22Rv1 (cell line): Measurements from ENCODE around the gene CGAS.

Experiments used
- H3K27ac ChIP-seq: fragments of 450-650 bp; 2 replicates; pipeline ENCODE4 v1.5.1; 2017
- ZFX ChIP-seq: fragments of 450-650 bp; IDR thresholded peaks from 2 replicates; pipeline ENCODE4 v1.6.1; 2017; ENCODE audit warnings: antibody characterized with exemption, borderline replicate concordance
- TF ChIP-seq, protein P1 (sequence below): fragments of 450-650 bp; IDR thresholded peaks from 2 replicates; pipeline ENCODE4 v1.5.1; 2017; ENCODE audit warnings: mild to moderate bottlenecking

The CGAS gene

DNA sequence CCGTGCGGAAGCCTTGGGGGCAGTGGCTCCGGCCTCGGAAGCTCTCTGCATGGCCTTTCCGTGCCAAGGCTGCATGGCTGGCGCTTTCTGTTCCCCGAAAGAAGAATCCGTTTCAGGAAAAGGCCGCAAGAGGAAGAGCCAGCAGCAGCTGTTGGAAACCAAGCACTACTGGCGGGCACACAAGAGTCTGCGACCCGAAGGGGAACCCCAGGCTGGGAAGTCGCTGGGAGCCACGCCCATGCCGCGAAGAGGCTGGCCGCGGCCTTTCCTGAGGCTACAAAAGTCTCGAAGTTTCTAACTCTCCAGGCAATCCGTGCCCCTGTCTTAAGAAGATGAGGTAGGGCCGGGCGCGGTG is at the start of gene CGAS:
Gene CGAS (minus strand): TSS at position 191 of the 355 bp plus-strand sequence. CDS start 116 bp downstream, at position 75.
- no peak within 1 kb of the TSS for H3K27ac ChIP-seq
- TF ChIP-seq, protein P1, sequence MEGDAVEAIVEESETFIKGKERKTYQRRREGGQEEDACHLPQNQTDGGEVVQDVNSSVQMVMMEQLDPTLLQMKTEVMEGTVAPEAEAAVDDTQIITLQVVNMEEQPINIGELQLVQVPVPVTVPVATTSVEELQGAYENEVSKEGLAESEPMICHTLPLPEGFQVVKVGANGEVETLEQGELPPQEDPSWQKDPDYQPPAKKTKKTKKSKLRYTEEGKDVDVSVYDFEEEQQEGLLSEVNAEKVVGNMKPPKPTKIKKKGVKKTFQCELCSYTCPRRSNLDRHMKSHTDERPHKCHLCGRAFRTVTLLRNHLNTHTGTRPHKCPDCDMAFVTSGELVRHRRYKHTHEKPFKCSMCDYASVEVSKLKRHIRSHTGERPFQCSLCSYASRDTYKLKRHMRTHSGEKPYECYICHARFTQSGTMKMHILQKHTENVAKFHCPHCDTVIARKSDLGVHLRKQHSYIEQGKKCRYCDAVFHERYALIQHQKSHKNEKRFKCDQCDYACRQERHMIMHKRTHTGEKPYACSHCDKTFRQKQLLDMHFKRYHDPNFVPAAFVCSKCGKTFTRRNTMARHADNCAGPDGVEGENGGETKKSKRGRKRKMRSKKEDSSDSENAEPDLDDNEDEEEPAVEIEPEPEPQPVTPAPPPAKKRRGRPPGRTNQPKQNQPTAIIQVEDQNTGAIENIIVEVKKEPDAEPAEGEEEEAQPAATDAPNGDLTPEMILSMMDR, result no peak
- no peak for TF ChIP-seq ZFX

- TF ChIP-seq, protein P1, result no peak
- TF ChIP-seq ZFX, result no peak
These were observed 45.8 kb upstream of the CGAS start for GRCh38 chr6:73497915-73498314.

GRCh38 chr6:73491377-73491776 is 39.3 kb upstream of the CGAS start:
- TF ChIP-seq, protein P1, result no peak
- no peak for TF ChIP-seq ZFX
- H3K27ac ChIP-seq, result no peak overlapping the region

More at GRCh38 chr6:73497915-73498314, 45.8 kb upstream of the CGAS start:
- H3K27ac ChIP-seq, result no peak overlapping the region

DNA sequence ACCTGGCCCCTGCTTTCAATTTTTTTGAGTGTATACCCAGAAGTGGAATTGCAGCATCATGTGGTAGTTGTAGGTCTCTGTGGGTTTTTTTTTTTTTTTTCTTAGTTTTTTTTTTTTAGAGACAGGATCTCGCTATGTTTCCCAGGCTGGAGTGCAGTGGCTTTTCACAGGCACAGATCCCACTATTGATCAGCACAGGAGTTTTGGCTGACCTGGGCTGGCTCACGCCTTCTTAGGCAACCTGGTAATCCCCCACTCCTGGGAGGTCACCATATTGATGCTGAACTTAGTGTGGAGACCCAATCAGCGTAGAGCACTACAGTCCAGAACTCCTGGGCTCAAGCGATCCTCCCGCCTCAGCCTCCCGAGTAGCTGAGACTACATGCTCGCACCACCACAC is 35.4 kb upstream of the CGAS start:
- no peak overlapping the region for H3K27ac ChIP-seq
- no peak for TF ChIP-seq ZFX
- TF ChIP-seq, protein P1, result no peak

- no peak for TF ChIP-seq ZFX
- TF ChIP-seq, protein P1, result no peak
- H3K27ac ChIP-seq, result no peak overlapping the region
These were observed 32.3 kb upstream of the CGAS start for GRCh38 chr6:73484438-73484837.

DNA sequence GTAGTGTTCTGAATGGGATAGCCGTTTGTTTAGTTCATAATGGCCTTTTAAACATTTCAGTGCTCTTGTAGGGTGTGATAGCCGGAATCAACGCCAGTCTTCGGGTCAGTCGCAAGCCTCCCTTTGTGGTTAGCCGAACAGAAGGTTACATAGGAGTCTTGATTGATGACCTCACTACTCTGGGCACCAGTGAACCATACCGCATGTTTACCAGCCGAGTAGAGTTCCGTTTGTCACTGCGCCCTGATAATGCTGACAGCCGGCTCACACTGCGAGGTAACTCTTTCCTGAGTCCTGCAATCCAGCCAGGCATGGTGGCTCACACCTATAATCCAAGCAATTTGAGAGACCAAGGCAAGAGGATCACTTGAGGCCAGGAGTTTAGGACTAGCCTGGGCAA is 29.9 kb upstream of the CGAS start:
- no peak overlapping the region for H3K27ac ChIP-seq
- TF ChIP-seq, protein P1, result no peak
- TF ChIP-seq ZFX, result no peak

- TF ChIP-seq, protein P1, result no peak
- TF ChIP-seq ZFX, result no peak
- H3K27ac ChIP-seq, result no peak overlapping the region
These were observed 25.3 kb upstream of the CGAS start for GRCh38 chr6:73477407-73477806.
